Hepatocyte (in vitro differentiated cells): ENCODE results near the gene SPRY4. TPM values are rescaled to one million over a fixed set of nuclear protein-coding genes. Genes with fewer than 3 reads are reported as not detected.

ENCODE experiments used
- DNase-seq: peaks from one replicate; pipeline ENCODE4 v3.0.0-alpha.2; 2016; ENCODE audit warnings: low spot score
- H2AFZ ChIP-seq: fragments of 200-600 bp; sonication (generic); 2 replicates; pipeline ENCODE4 v1.6.0; 2016; ENCODE audit warnings: antibody characterized with exemption, mild to moderate bottlenecking
- H3K27ac ChIP-seq: fragments of 200-600 bp; sonication (generic); 2 replicates; pipeline ENCODE4 v1.5.1; 2016; ENCODE audit warnings: mild to moderate bottlenecking
- H3K27me3 ChIP-seq: fragments of 200-600 bp; sonication (generic); 2 replicates; pipeline ENCODE4 v1.6.1; 2016
- H3K36me3 ChIP-seq: fragments of 200-600 bp; sonication (generic); replicated peaks from 2 replicates; pipeline ENCODE4 v1.5.1; 2016; ENCODE audit warnings: low read depth; ENCODE audit not compliant: insufficient read depth
- H3K4me1 ChIP-seq: fragments of 200-600 bp; sonication (generic); 2 replicates; pipeline ENCODE4 v1.5.1; 2016; ENCODE audit warnings: mild to moderate bottlenecking, moderate library complexity; ENCODE audit not compliant: insufficient read depth
- H3K4me2 ChIP-seq: fragments of 200-600 bp; sonication (generic); 2 replicates; pipeline ENCODE4 v1.6.0; 2016
- H3K4me3 ChIP-seq: fragments of 200-600 bp; sonication (generic); 2 replicates; pipeline ENCODE4 v1.5.1; 2016; ENCODE audit warnings: mild to moderate bottlenecking
- H3K79me2 ChIP-seq: fragments of 200-600 bp; sonication (generic); 2 replicates; pipeline ENCODE4 v1.6.0; 2017; ENCODE audit warnings: mild to moderate bottlenecking
- H3K9me2 ChIP-seq: fragments of 200-600 bp; sonication (generic); replicated peaks from 2 replicates; pipeline ENCODE4 v1.6.0; 2017; ENCODE audit warnings: mild to moderate bottlenecking; ENCODE audit not compliant: insufficient read depth
- H3K9me3 ChIP-seq: fragments of 200-600 bp; sonication (generic); 2 replicates; pipeline ENCODE4 v1.5.1; 2016; ENCODE audit warnings: low read depth, mild to moderate bottlenecking
- H4K20me1 ChIP-seq: fragments of 200-600 bp; sonication (generic); 2 replicates; pipeline ENCODE4 v1.6.0; 2016; ENCODE audit warnings: mild to moderate bottlenecking; ENCODE audit not compliant: insufficient read depth, poor library complexity, severe bottlenecking
- EZH2 ChIP-seq: fragments of 200-600 bp; sonication (generic); IDR thresholded peaks from 2 replicates; pipeline ENCODE4 v1.6.1; 2016; ENCODE audit warnings: antibody characterized with exemption, mild to moderate bottlenecking, borderline replicate concordance
- EZH2phosphoT487 ChIP-seq: fragments of 200-600 bp; sonication (generic); IDR thresholded peaks from one replicate; pipeline ENCODE4 v1.6.1; 2018; ENCODE audit warnings: antibody characterized with exemption, mild to moderate bottlenecking, low read depth, moderate library complexity; ENCODE audit not compliant: unreplicated experiment, severe bottlenecking
- WGBS: methylation state at CpG from one replicate; pipeline ENCODE4 v1.1.6; 2016; ENCODE audit warnings: low lambda C conversion rate; ENCODE audit errors: missing lambda C conversion rate; 5-methylcytosine and 5-hydroxymethylcytosine counted together
- polyA plus RNA-seq: library from polyadenylated mRNA; unstranded; fragments of >200 nt; fragmentation: Nextera tagmentation; extraction: Ambion mirVana; gene quantifications from 2 replicates; pipeline ENCODE4 v1.2.1, GENCODE V29; 2016
- total RNA-seq: library from RNA; depleted of rRNA; stranded (reverse); fragments of >200 nt; gene quantifications from 2 replicates; pipeline ENCODE4 v1.2.3, GENCODE V29; 2014
- TF ChIP-seq, protein P1 (sequence below): fragments of 200-600 bp; sonication (generic); IDR thresholded peaks from 2 replicates; pipeline ENCODE4 v1.5.1; 2016; ENCODE audit warnings: antibody characterized with exemption, mild to moderate bottlenecking; ENCODE audit not compliant: poor library complexity

Gene SPRY4
- total and polyA plus RNA-seq, 2 experiments from 2014 or later: 7.2 to 8.5 TPM

DNA sequence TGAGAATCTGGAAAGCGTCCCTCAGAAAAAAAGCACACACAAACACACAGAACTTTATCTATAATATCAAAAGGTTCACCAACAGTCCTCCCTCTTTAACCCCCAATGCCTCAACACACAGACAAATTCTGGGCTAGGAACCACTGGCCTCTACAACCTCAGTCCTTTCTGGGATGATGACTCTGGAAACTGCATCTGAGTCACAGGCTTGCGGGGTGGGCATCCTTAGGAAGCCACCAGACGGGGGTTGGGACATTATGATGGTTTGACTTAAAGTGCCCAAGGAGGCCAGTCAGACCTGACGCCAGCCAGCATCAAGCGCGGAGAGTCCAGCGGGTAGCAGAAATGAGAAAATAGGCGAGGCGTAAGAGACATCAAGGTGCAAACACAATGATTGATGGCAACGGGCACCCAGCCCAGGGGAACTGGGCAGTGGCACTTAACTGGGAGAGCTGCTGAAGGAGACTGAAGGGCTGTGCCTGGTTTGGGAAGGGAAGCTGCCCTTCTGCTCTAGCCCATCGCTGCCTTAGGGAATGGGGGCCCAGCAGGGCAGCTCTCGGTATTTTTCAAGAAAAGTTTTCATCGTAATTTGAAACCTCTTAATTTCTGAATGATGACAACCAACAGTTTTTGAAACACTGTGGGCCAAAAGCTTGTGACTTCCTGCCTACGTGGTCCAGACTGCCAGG, 20.7 kb downstream of the SPRY4 start:
- Histone ChIP-seq H3K4me3 (no peak overlapping the region), H3K9me3 (no peaks in the 10 kb centered on the region), H3K4me2 (no peak overlapping the region), H3K79me2 (peaks cover 3% of the 10 kb centered on the region), H3K27ac (no peak overlapping the region), H2AFZ (no peak overlapping the region), H3K27me3 (no peaks in the 10 kb centered on the region), H3K4me1 (peaks cover 10% of the 10 kb centered on the region), H3K9me2 (no peaks in the 10 kb centered on the region), H4K20me1 (no peaks in the 10 kb centered on the region), H3K36me3 (no peaks in the 10 kb centered on the region)
- 90% methylated on average over 14 of the region's 14 CpGs for WGBS
- TF ChIP-seq, protein P1, sequence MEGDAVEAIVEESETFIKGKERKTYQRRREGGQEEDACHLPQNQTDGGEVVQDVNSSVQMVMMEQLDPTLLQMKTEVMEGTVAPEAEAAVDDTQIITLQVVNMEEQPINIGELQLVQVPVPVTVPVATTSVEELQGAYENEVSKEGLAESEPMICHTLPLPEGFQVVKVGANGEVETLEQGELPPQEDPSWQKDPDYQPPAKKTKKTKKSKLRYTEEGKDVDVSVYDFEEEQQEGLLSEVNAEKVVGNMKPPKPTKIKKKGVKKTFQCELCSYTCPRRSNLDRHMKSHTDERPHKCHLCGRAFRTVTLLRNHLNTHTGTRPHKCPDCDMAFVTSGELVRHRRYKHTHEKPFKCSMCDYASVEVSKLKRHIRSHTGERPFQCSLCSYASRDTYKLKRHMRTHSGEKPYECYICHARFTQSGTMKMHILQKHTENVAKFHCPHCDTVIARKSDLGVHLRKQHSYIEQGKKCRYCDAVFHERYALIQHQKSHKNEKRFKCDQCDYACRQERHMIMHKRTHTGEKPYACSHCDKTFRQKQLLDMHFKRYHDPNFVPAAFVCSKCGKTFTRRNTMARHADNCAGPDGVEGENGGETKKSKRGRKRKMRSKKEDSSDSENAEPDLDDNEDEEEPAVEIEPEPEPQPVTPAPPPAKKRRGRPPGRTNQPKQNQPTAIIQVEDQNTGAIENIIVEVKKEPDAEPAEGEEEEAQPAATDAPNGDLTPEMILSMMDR: no peak
- no peak for TF ChIP-seq EZH2phosphoT487
- no peak for TF ChIP-seq EZH2
- DNase-seq: no peak

DNA sequence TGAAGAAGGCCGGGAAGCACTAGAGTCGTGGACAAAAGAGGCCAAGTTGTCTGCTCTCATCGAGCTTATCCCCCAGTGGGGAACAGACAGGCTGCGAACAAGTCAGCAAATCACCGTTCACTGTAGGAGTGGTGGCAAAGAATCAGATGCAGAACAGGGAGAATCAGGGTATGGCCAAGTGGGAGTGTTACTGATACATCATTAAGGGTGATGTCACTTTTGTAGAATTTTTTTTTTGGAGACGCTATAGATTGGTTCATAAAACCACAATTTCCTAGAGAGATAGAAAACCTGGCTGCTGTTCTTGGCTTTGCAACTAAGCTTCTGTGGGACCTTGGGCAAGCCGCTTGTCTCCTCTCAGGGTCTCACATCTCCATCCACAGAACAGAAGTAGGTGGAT, 21.3 kb downstream of the SPRY4 start:
- no peak for DNase-seq
- TF ChIP-seq EZH2 (no peak), EZH2phosphoT487 (no peak)
- TF ChIP-seq, protein P1: no peak
- no peaks in the 10 kb centered on the region for H4K20me1 ChIP-seq
- H3K27me3 ChIP-seq: no peaks in the 10 kb centered on the region
- H3K9me2 ChIP-seq: no peaks in the 10 kb centered on the region
- no peaks in the 10 kb centered on the region for H3K9me3 ChIP-seq
- H3K79me2 ChIP-seq: no peaks in the 10 kb centered on the region
- no peak overlapping the region for H3K4me2 ChIP-seq
- WGBS: 79% methylated on average over 7 of the region's 7 CpGs
- H3K27ac ChIP-seq: no peak overlapping the region
- no peaks in the 10 kb centered on the region for H3K36me3 ChIP-seq
- H3K4me3 ChIP-seq: no peak overlapping the region
- H3K4me1 ChIP-seq: peaks cover 10% of the 10 kb centered on the region
- no peak overlapping the region for H2AFZ ChIP-seq

DNA sequence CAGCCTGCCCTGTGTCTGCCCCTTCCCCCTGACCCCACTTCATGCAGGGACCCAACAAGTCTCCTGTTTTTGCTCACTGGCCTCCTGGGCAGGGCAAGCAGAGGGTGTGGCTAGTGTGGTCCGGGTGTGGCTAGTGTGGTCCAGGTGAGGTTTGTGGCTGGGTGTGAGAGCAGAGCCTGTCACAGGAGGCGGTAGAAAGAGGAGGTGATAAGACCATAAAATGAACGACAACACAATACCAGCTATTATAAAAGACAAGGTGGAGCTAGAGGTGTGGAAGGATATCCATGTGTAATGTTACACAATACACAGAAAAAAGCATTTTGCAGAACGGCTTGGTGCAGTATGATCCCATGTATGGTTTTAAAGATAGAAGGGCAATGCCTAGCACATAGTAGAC, 23.3 kb downstream of the SPRY4 start:
- Histone ChIP-seq H3K27ac (no peak overlapping the region), H3K4me2 (no peak overlapping the region), H3K36me3 (no peaks in the 10 kb centered on the region), H3K4me3 (no peak overlapping the region), H3K27me3 (no peaks in the 10 kb centered on the region), H3K9me3 (no peaks in the 10 kb centered on the region), H2AFZ (no peak overlapping the region), H3K9me2 (no peaks in the 10 kb centered on the region), H3K79me2 (no peaks in the 10 kb centered on the region), H3K4me1 (peaks cover 9% of the 10 kb centered on the region), H4K20me1 (no peaks in the 10 kb centered on the region)
- DNase-seq: no peak
- WGBS: 65% methylated on average over 4 of the region's 4 CpGs
- TF ChIP-seq, protein P1: no peak
- TF ChIP-seq EZH2phosphoT487: no peak
- TF ChIP-seq EZH2: no peak
